OCI-LY1 (cell line): Measurements from ENCODE around the gene KXD1.

Source experiments
- EZH2 ChIP-seq: fragments of 200-600 bp; sonication (generic), shearing (Covaris generic); IDR thresholded peaks from 2 replicates; pipeline ENCODE4 v1.8.0; 2017; ENCODE audit warnings: borderline replicate concordance, mixed run types, mild to moderate bottlenecking, antibody characterized with exemption, low read length, moderate library complexity, mixed read lengths
- TF ChIP-seq, protein P1 (sequence below): fragments of 200-600 bp; sonication (generic), shearing (Covaris generic); IDR thresholded peaks from 2 replicates; pipeline ENCODE4 v1.5.1; 2017; ENCODE audit warnings: mild to moderate bottlenecking, antibody characterized with exemption, low read length, moderate library complexity, mixed read lengths

GRCh38 chr19:18541258-18541991 lies 16.2 kb upstream of the KXD1 start:
- TF ChIP-seq, protein P1, sequence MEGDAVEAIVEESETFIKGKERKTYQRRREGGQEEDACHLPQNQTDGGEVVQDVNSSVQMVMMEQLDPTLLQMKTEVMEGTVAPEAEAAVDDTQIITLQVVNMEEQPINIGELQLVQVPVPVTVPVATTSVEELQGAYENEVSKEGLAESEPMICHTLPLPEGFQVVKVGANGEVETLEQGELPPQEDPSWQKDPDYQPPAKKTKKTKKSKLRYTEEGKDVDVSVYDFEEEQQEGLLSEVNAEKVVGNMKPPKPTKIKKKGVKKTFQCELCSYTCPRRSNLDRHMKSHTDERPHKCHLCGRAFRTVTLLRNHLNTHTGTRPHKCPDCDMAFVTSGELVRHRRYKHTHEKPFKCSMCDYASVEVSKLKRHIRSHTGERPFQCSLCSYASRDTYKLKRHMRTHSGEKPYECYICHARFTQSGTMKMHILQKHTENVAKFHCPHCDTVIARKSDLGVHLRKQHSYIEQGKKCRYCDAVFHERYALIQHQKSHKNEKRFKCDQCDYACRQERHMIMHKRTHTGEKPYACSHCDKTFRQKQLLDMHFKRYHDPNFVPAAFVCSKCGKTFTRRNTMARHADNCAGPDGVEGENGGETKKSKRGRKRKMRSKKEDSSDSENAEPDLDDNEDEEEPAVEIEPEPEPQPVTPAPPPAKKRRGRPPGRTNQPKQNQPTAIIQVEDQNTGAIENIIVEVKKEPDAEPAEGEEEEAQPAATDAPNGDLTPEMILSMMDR = no peak
- TF ChIP-seq EZH2 = no peak
